Endothelial cell of umbilical vein (primary cell): Measurements from ENCODE around the gene SLC25A26. TPM values are rescaled to one million over a fixed set of nuclear protein-coding genes. Genes with fewer than 3 reads are reported as not detected.

ENCODE experiments used
- BruUV-seq: library from RNA; stranded (reverse); fragments of 400-500 nt; replicated peaks from 2 replicates; lab custom pipeline; 2021; lab: Mats Ljungman, UMichigan
- CTCF ChIA-PET: fragments of 300-600, 350-600 bp; sonication (Branson Sonifier 250); formaldehyde crosslinking; loops from one replicate; lab custom pipeline; 2021; ENCODE audit warnings: antibody characterized with exemption, inconsistent platforms; lab: Charles Lee
- POLR2A ChIA-PET: fragments of 300-600, 350-600 bp; sonication (Branson Sonifier 250); formaldehyde crosslinking; loops from one replicate; lab custom pipeline; 2021; ENCODE audit warnings: antibody characterized with exemption, inconsistent platforms; lab: Charles Lee
- DNase-seq: peaks from one replicate; pipeline ENCODE4 v3.0.0-alpha.2; 2011; ENCODE audit warnings: low read depth, low spot score
- FAIRE-seq: peaks from 2 replicates; lab custom pipeline; 2011; peaks lifted over from hg19 to GRCh38; lab: Jason Lieb, UNC
- H2AFZ ChIP-seq: 2 replicates; pipeline ENCODE4 v1.6.0; 2012; ENCODE audit warnings: low read depth, low read length, control low read depth, inconsistent platforms
- H3K27ac ChIP-seq: 2 replicates; pipeline ENCODE4 v1.5.1; 2011; ENCODE audit warnings: low read depth, mild to moderate bottlenecking, control low read depth, low read length, moderate library complexity; ENCODE audit not compliant: insufficient read depth
- H3K27me3 ChIP-seq, 2 experiments: 2 replicates each; pipeline versions ENCODE4 v1.6.0 to v1.6.1; 2011; ENCODE audit warnings: low read length in 2 of 2, mixed read lengths in 1 of 2; ENCODE audit not compliant: control insufficient read depth in 2 of 2, insufficient read depth in 2 of 2
- H3K36me3 ChIP-seq, 2 experiments: 2 replicates in 1 of 2; 3 replicates in 1 of 2; pipeline ENCODE4 v1.5.1; 2011; ENCODE audit warnings: low read length in 2 of 2, mild to moderate bottlenecking in 1 of 2, moderate library complexity in 1 of 2; ENCODE audit not compliant: control insufficient read depth in 2 of 2, insufficient read depth in 2 of 2; ENCODE audit errors: extremely low read depth in 1 of 2
- H3K4me1 ChIP-seq: 3 replicates; pipeline ENCODE4 v1.5.1; 2011; ENCODE audit warnings: mild to moderate bottlenecking, low read length; ENCODE audit not compliant: control insufficient read depth, insufficient read depth; ENCODE audit errors: extremely low read depth
- H3K4me2 ChIP-seq: 2 replicates; pipeline ENCODE4 v1.6.1; 2011; ENCODE audit warnings: low read length, control low read depth, mixed read lengths; ENCODE audit not compliant: insufficient read depth
- H3K4me3 ChIP-seq, 3 experiments: fragments of 200-600 bp in 1 of 3; sonication (generic), shearing (Covaris generic) in 1 of 3; replicated peaks in 1 of 3; 2 replicates each; pipeline ENCODE4 v1.5.1; 2011 to 2016; ENCODE audit warnings: control low read depth in 3 of 3, low read length in 3 of 3, mild to moderate bottlenecking in 2 of 3, inconsistent platforms in 1 of 3, low read depth in 1 of 3, moderate library complexity in 1 of 3; ENCODE audit not compliant: insufficient read depth in 1 of 3
- H3K79me2 ChIP-seq: 2 replicates; pipeline ENCODE4 v1.6.0; 2012; ENCODE audit warnings: low read length, inconsistent platforms; ENCODE audit not compliant: control insufficient read depth, insufficient read depth
- H3K9ac ChIP-seq: replicated peaks from 2 replicates; pipeline ENCODE3; 2011; ENCODE audit warnings: low read length, control low read depth; ENCODE audit not compliant: insufficient read depth; ENCODE audit errors: extremely low read depth
- H3K9me1 ChIP-seq: replicated peaks from 3 replicates; pipeline ENCODE4 v1.6.0; 2011; ENCODE audit warnings: mild to moderate bottlenecking, low read length; ENCODE audit not compliant: control insufficient read depth, insufficient read depth; ENCODE audit errors: extremely low read depth
- H3K9me3 ChIP-seq: replicated peaks from 2 replicates; pipeline ENCODE4 v1.5.1; 2012; ENCODE audit warnings: low read length, inconsistent platforms; ENCODE audit not compliant: control insufficient read depth, insufficient read depth
- H4K20me1 ChIP-seq: replicated peaks from 2 replicates; pipeline ENCODE3; 2011; ENCODE audit warnings: mild to moderate bottlenecking, low read length; ENCODE audit not compliant: control insufficient read depth, insufficient read depth; ENCODE audit errors: extremely low read depth
- EZH2 ChIP-seq: IDR thresholded peaks from 2 replicates; pipeline ENCODE4 v1.6.1; 2012; ENCODE audit warnings: borderline replicate concordance, low read depth, mild to moderate bottlenecking, moderate library complexity, low read length, inconsistent platforms; ENCODE audit not compliant: severe bottlenecking
- FOS ChIP-seq: IDR thresholded peaks from 2 replicates; pipeline ENCODE4 v1.6.1; 2011; ENCODE audit warnings: mild to moderate bottlenecking, low read length, moderate library complexity, borderline replicate concordance; ENCODE audit not compliant: insufficient read depth
- GATA2 ChIP-seq: IDR thresholded peaks from 2 replicates; pipeline ENCODE4 v1.7.0; 2011; ENCODE audit warnings: low read depth, mild to moderate bottlenecking, moderate library complexity, mixed read lengths, low read length; ENCODE audit not compliant: insufficient read length, insufficient read depth
- JUN ChIP-seq: IDR thresholded peaks from 2 replicates; pipeline ENCODE4 v1.6.1; 2011; ENCODE audit warnings: borderline replicate concordance, low read depth; ENCODE audit not compliant: insufficient read length, insufficient read depth
- MYC ChIP-seq: IDR thresholded peaks from one replicate; pipeline ENCODE4 v1.6.1; 2011; ENCODE audit warnings: mild to moderate bottlenecking, low read depth, low read length
- POLR2A ChIP-seq: IDR thresholded peaks from 2 replicates; pipeline ENCODE4 v1.6.1; 2012; ENCODE audit warnings: low read depth, mild to moderate bottlenecking, control low read depth, low read length
- POLR2AphosphoS5 ChIP-seq: IDR thresholded peaks from 2 replicates; pipeline ENCODE4 v1.6.1; 2012; ENCODE audit warnings: low read depth, mild to moderate bottlenecking, control low read depth, low read length, moderate library complexity; ENCODE audit not compliant: insufficient read depth
- dilution Hi-C: fragments of 300-500 bp; cut with MboI; formaldehyde crosslinking; loops from one replicate; pipeline ENCODE4 v1.15.0; 2019; ENCODE audit warnings: low sequenced_read_pairs; ENCODE audit not compliant: extremely low pct_ligation_motif_present
- intact Hi-C: fragments of 100-400 bp; cut with micrococcal nuclease; formaldehyde crosslinking; loops from one replicate; pipeline ENCODE4 v1.10.0; 2022
- polyA plus RNA-seq, 4 experiments: library from polyadenylated mRNA; depleted of rRNA in 3 of 4; stranded (reverse) in 3 of 4; unstranded in 1 of 4; fragments of >200 nt; gene quantifications; 2 replicates each; pipeline versions ENCODE4 v1.2.1 to v1.2.3, GENCODE V29; 2011 to 2012; ENCODE audit warnings: missing spikeins in 1 of 4
- total RNA-seq: library from RNA; stranded (reverse); gene quantifications from 2 replicates; pipeline ENCODE4 v1.2.3, GENCODE V29; 2021
- TF ChIP-seq, protein P1 (sequence below): IDR thresholded peaks from 2 replicates; pipeline ENCODE4 v1.6.1; 2011; ENCODE audit not compliant: insufficient read depth, insufficient read length
- TF ChIP-seq, protein P2 (sequence below), 2 donors: IDR thresholded peaks; 1 replicate in 1 of 2; 2 replicates in 1 of 2; pipeline ENCODE4 v1.5.1; 2011; ENCODE audit warnings: low read length in 2 of 2, mild to moderate bottlenecking in 2 of 2, moderate library complexity in 2 of 2, control low read depth in 1 of 2, inconsistent platforms in 1 of 2, low read depth in 1 of 2; ENCODE audit not compliant: insufficient read depth in 1 of 2; ENCODE audit errors: extremely low read depth in 1 of 2

SLC25A26 gene
- total and polyA plus RNA-seq, 2 donors (not counting 3 experiments of a cell fraction or from before 2014, with no cell fraction given), result 11.8 to 23.5 TPM

DNA sequence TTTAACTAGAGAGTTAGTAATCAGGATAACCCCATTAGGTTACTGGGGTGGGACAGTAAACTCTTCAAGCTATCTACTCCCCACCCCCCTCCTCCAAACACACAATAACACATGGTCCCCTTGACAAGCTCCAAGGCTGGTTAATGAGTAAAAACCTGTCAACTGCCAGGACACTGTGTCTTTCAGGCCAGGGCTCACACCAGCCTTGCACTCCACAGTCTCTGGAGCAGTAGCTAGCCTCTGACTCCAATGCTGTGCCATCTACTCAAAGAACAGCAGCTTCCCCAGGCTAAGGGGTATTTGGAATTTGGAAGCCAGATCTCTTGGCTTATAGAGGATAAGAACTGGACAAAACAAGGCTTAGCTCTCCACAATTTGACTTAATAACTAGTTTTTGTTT lies 164.3 kb downstream of the SLC25A26 start:
- TF ChIP-seq MYC, result no peak
- TF ChIP-seq FOS, result no peak
- TF ChIP-seq, protein P1, sequence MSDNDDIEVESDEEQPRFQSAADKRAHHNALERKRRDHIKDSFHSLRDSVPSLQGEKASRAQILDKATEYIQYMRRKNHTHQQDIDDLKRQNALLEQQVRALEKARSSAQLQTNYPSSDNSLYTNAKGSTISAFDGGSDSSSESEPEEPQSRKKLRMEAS, result no peak
- no peak for TF ChIP-seq GATA2
- TF ChIP-seq JUN, result no peak
- TF ChIP-seq EZH2, result no peak
- no peak for TF ChIP-seq POLR2A
- TF ChIP-seq POLR2AphosphoS5, result no peak
- TF ChIP-seq, protein P2, sequence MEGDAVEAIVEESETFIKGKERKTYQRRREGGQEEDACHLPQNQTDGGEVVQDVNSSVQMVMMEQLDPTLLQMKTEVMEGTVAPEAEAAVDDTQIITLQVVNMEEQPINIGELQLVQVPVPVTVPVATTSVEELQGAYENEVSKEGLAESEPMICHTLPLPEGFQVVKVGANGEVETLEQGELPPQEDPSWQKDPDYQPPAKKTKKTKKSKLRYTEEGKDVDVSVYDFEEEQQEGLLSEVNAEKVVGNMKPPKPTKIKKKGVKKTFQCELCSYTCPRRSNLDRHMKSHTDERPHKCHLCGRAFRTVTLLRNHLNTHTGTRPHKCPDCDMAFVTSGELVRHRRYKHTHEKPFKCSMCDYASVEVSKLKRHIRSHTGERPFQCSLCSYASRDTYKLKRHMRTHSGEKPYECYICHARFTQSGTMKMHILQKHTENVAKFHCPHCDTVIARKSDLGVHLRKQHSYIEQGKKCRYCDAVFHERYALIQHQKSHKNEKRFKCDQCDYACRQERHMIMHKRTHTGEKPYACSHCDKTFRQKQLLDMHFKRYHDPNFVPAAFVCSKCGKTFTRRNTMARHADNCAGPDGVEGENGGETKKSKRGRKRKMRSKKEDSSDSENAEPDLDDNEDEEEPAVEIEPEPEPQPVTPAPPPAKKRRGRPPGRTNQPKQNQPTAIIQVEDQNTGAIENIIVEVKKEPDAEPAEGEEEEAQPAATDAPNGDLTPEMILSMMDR (IDR thresholded peaks at IDR 0.05; ENCODE audit: extremely low read depth in 1 of 2, insufficient read depth in 1 of 2, low read depth in 1 of 2, low read length in 2 of 2), result no peak
- no peaks in the 10 kb centered on the region for H3K9me3 ChIP-seq
- peaks cover 20 to 60% of the 10 kb centered on the region in 2 experiments for H3K36me3 ChIP-seq
- no peak overlapping the region for H3K27ac ChIP-seq
- no TSS peak for BruUV-seq
- H3K79me2 ChIP-seq, result no peaks in the 10 kb centered on the region
- no peak overlapping the region for H3K4me2 ChIP-seq
- H2AFZ ChIP-seq, result no peak overlapping the region
- DNase-seq (no peak), FAIRE-seq (no peak)
- CTCF ChIA-PET, result no interaction called here
- H3K9me1 ChIP-seq, result no peaks in the 10 kb centered on the region
- no peak overlapping the region for H3K4me3 ChIP-seq
- intact Hi-C loops (no loop called here), dilution Hi-C loops (loop anchor here (25.0 kb wide), 1 partner anchor 427 kb away; no protein-coding TSS in a partner anchor)
- no peaks in the 10 kb centered on the region for H4K20me1 ChIP-seq
- no peak overlapping the region for H3K9ac ChIP-seq
- POLR2A ChIA-PET, result no interaction called here
- H3K27me3 ChIP-seq, result no peaks in the 10 kb centered on the region
- H3K4me1 ChIP-seq, result no peaks in the 10 kb centered on the region
